PC-9 (cell line): ENCODE measurements around the gene BEX5. TPM values are rescaled to one million over a fixed set of nuclear protein-coding genes. Genes with fewer than 3 reads are reported as not detected.
A peak's percentile ranks its signal among the peaks of the same experiment; 100 is the strongest.

Source experiments
- Bru-seq: library from RNA; stranded (reverse); fragments of 400-500 nt; gene quantifications from one replicate; lab custom pipeline; 2021; lab: Mats Ljungman, UMichigan
- BruChase-seq, 2 experiments: library from RNA; stranded (reverse); fragments of 400-500 nt; gene quantifications; one replicate each; lab custom pipeline; 2021; lab: Mats Ljungman, UMichigan
- BruUV-seq: library from RNA; stranded (reverse); fragments of 400-500 nt; replicated peaks from 2 replicates; lab custom pipeline; 2021; lab: Mats Ljungman, UMichigan
- CTCF ChIA-PET: fragments of 300-600 bp; sonication (Branson Sonifier 250); formaldehyde crosslinking; loops from one replicate; lab custom pipeline; 2022; ENCODE audit warnings: antibody characterized with exemption; lab: Charles Lee
- POLR2A ChIA-PET: fragments of 300-600 bp; sonication (Branson Sonifier 250); formaldehyde crosslinking; loops from one replicate; lab custom pipeline; 2022; ENCODE audit warnings: antibody characterized with exemption; ENCODE audit not compliant: unreplicated experiment; lab: Charles Lee
- DNase-seq, 2 experiments: peaks; one replicate each; pipeline versions ENCODE4 v3.0.0 to v3.0.0-alpha.2; 2015 to 2022; ENCODE audit warnings: mixed read lengths in 1 of 2
- H2AFZ ChIP-seq: fragments of 200-600 bp; sonication (generic); 2 replicates; pipeline ENCODE4 v1.8.1; 2017; ENCODE audit warnings: antibody characterized with exemption
- H3F3A ChIP-seq: fragments of 200-600 bp; sonication (generic); 2 replicates; pipeline ENCODE4 v1.8.1; 2017; ENCODE audit warnings: antibody characterized with exemption, mild to moderate bottlenecking, low read depth; ENCODE audit not compliant: insufficient read depth
- H3K27ac ChIP-seq: fragments of 200-600 bp; sonication (generic); 2 replicates; pipeline ENCODE4 v1.6.1; 2016; ENCODE audit warnings: mixed run types
- H3K27me3 ChIP-seq: fragments of 200-600 bp; sonication (generic); 2 replicates; pipeline ENCODE4 v1.6.1; 2016; ENCODE audit warnings: low read depth, mixed run types; ENCODE audit not compliant: insufficient read depth
- H3K36me3 ChIP-seq: fragments of 200-600 bp; sonication (generic); 2 replicates; pipeline ENCODE4 v1.6.1; 2016; ENCODE audit warnings: low read depth, mixed run types
- H3K4me1 ChIP-seq: fragments of 200-600 bp; sonication (generic); replicated peaks from 2 replicates; pipeline ENCODE4 v1.6.1; 2016; ENCODE audit warnings: mixed run types; ENCODE audit not compliant: insufficient read depth
- H3K4me2 ChIP-seq: fragments of 200-600 bp; sonication (generic); 2 replicates; pipeline ENCODE4 v1.6.1; 2017; ENCODE audit warnings: mixed run types
- H3K4me3 ChIP-seq: fragments of 200-600 bp; sonication (generic); 2 replicates; pipeline ENCODE4 v1.6.1; 2016; ENCODE audit warnings: mixed run types
- H3K79me2 ChIP-seq: fragments of 200-600 bp; sonication (generic); 2 replicates; pipeline ENCODE4 v1.6.1; 2017; ENCODE audit warnings: low read depth, mixed run types
- H3K9me2 ChIP-seq: fragments of 200-600 bp; sonication (generic); 2 replicates; pipeline ENCODE4 v1.8.1; 2017; ENCODE audit warnings: mild to moderate bottlenecking; ENCODE audit not compliant: insufficient read depth
- H3K9me3 ChIP-seq: fragments of 200-600 bp; sonication (generic); 2 replicates; pipeline ENCODE4 v1.8.1; 2016; ENCODE audit warnings: low read depth; ENCODE audit not compliant: insufficient read depth
- H4K20me1 ChIP-seq: fragments of 200-600 bp; sonication (generic); 2 replicates; pipeline ENCODE4 v1.8.1; 2017; ENCODE audit not compliant: insufficient read depth
- CTCF ChIP-seq: fragments of 200-600 bp; sonication (generic); conservative IDR thresholded peaks from 2 replicates; pipeline ENCODE4 v1.6.1; 2017; ENCODE audit warnings: mixed run types, antibody characterized with exemption, mild to moderate bottlenecking, moderate library complexity
- EZH2 ChIP-seq: fragments of 200-600 bp; sonication (generic); IDR thresholded peaks from 2 replicates; pipeline ENCODE4 v1.8.0; 2017; ENCODE audit warnings: antibody characterized with exemption, low read depth
- intact Hi-C: fragments of 100-400 bp; cut with micrococcal nuclease; formaldehyde crosslinking; loops from one replicate; pipeline ENCODE4 v1.10.0; 2022; ENCODE audit not compliant: unreplicated experiment
- long read RNA-seq: library from polyadenylated mRNA; stranded (forward); transcript quantifications from one replicate; pipeline ENCODE4 v2.0.0, GENCODE V29; 2022
- total RNA-seq: library from RNA; stranded (reverse); gene quantifications from 2 replicates; pipeline ENCODE4 v1.2.3, GENCODE V29; 2021

BEX5 gene
- not detected in 2 replicates for total RNA-seq
- Bru-seq, nascent RNA: not detected
- not detected for BruChase-seq, experiment 1, labeled RNA remaining after a 2-hour chase
- not detected for BruChase-seq, experiment 2, labeled RNA remaining after a 6-hour chase
- long read RNA-seq: 0 reads

DNA sequence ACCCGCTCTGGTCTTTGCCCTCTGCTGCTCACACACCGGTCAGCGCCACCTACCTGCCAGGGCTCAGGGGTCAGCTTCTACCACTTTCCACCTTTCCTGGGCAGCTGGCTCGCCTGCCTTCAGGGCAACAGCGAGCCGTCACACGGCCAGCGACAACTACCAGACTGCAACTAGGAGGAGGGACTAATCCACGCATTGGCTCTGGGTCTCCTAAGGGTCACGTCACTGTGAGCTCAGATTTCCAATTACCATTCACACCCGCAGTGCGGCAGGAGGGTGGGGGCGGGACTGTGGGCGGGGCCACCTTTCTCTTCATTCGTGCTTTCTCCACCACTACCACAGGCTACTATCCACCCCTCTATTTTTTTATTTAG lies at the start of gene BEX5:
Gene BEX5 (minus strand): TSS at position 172 of the 374 bp plus-strand sequence. CDS start 1,712 bp downstream, outside the sequence.
- Histone ChIP-seq H2AFZ (no peak within 1 kb of the TSS), H3K4me2 (no peak within 1 kb of the TSS), H3K4me3 (no peak within 1 kb of the TSS), H3K4me1 (no peaks in the 10 kb centered on the region), H3K36me3 (no peaks in the 10 kb centered on the region), H3K9me2 (no peaks in the 10 kb centered on the region), H3K79me2 (no peaks in the 10 kb centered on the region), H4K20me1 (no peaks in the 10 kb centered on the region), H3K27ac (no peak within 1 kb of the TSS), H3F3A (no peaks in the 10 kb centered on the region), H3K9me3 (no peaks in the 10 kb centered on the region), H3K27me3 (no peaks in the 10 kb centered on the region)
- TF ChIP-seq EZH2 (no peak), CTCF (no peak)
- peak in 1 of 2 experiments; percentile 0 for DNase-seq
- no TSS peak for BruUV-seq
- ChIA-PET POLR2A (no interaction called here), CTCF (no interaction called here)
- intact Hi-C loops: no loop called here

DNA sequence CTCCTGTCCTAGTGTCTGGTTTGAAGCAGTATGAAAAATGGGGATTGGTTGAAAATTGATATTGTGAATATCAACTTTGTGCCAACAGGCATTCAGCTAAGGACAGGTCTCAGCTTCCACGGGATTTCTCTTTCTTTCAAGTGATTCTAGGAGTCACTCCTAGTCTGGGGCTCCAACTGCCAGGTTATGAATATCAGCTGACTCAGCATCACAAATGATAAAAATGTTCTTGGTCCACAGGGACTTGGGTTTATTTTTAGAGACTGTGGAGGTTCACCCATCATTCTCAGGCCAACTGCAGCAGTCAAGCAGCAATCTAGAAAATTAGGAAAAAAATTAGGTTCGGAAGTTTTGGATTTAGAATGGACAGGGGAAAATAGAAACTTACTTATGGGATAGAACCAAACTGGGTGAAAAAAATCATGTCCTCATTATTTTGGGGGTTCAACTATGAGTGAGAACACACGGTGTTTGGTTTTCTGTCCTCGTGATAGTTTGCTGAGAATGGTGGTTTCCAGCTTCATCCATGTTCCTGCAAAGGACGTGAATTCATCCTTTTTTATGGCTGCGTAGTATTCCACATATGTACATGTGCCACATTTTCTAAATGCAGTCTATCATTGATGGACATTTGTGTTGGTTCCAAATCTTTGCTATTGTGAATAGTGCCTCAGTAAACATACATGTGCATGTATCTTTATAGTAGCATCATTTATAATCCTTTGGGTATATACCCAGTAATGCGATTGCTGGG lies 30.4 kb upstream of the BEX5 start:
- no peaks in the 10 kb centered on the region for H3K27me3 ChIP-seq
- POLR2A ChIA-PET: no interaction called here
- no peak overlapping the region for H3K4me3 ChIP-seq
- intact Hi-C loops: no loop called here
- no peaks in the 10 kb centered on the region for H3K79me2 ChIP-seq
- no TSS peak for BruUV-seq
- TF ChIP-seq CTCF (no peak), EZH2 (no peak)
- H3F3A ChIP-seq: no peaks in the 10 kb centered on the region
- CTCF ChIA-PET: no interaction called here
- no peaks in the 10 kb centered on the region for H3K4me1 ChIP-seq
- no peaks in the 10 kb centered on the region for H3K36me3 ChIP-seq
- H3K4me2 ChIP-seq: no peak overlapping the region
- H3K27ac ChIP-seq: no peak overlapping the region
- H4K20me1 ChIP-seq: no peaks in the 10 kb centered on the region
- DNase-seq: no peak
- no peaks in the 10 kb centered on the region for H3K9me3 ChIP-seq
- no peaks in the 10 kb centered on the region for H3K9me2 ChIP-seq
- H2AFZ ChIP-seq: no peak overlapping the region

DNA sequence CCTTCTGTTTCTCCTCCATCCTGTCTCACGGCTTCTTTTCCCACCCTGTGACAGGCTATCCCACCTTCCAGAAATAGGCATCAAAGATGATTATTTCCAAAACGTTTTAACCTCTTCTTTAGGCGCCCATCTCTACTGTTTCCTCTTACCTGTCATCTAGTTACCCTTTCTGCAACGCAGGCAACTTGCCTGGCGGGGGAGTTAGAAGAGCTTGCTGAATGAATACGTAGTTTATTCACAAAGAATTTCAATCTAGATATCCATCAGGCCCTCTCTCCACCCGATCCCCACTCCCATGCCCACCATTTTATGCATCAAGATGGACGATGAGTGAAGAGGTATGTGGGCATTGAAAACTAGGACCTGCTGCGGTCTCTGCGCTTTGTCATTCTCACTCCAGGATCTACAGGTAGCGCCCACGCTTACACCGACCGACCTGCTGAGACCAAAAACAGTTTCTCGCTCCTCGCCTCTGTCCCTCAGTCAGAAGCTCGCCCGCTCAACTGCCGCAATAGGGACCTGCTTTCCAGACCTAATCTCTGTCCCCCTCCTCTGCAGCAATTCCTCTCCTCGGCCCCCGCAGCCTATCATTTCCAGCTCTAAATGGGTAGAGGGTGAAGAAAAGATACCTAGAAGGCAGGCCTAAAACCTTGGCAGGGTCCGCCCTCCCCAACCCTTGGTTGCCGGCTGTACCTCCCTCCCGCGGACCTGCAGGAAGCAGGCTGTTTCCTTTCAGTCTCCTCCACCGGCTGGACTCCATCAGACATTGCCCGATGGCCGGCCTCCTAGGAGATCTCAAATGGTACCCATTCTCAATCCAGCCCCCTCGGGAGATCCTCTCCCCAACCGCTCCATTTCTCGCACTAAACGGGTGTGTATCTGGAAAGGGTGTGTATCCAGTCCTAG lies 624 bp downstream of the BEX5 start:
- Histone ChIP-seq H3K27me3 (no peaks in the 10 kb centered on the region), H4K20me1 (no peaks in the 10 kb centered on the region), H3F3A (no peaks in the 10 kb centered on the region), H3K27ac (no peak overlapping the region), H3K4me1 (no peaks in the 10 kb centered on the region), H3K36me3 (no peaks in the 10 kb centered on the region), H3K79me2 (no peaks in the 10 kb centered on the region), H3K4me2 (no peak overlapping the region), H3K4me3 (no peak overlapping the region), H2AFZ (no peak overlapping the region), H3K9me3 (no peaks in the 10 kb centered on the region), H3K9me2 (no peaks in the 10 kb centered on the region)
- intact Hi-C loops: no loop called here
- DNase-seq: no peak
- no peak for TF ChIP-seq CTCF
- TF ChIP-seq EZH2: no peak
- POLR2A ChIA-PET: no interaction called here
- no TSS peak for BruUV-seq
- CTCF ChIA-PET: no interaction called here
